GM12801 (cell line): ENCODE data around the gene LDLRAD4.

Experiments used
- TF ChIP-seq, protein P1 (sequence below): IDR thresholded peaks from one replicate; pipeline ENCODE4 v1.5.1; 2011; ENCODE audit warnings: control low read depth; ENCODE audit not compliant: insufficient read length; ENCODE audit errors: extremely low read depth

LDLRAD4 gene

DNA sequence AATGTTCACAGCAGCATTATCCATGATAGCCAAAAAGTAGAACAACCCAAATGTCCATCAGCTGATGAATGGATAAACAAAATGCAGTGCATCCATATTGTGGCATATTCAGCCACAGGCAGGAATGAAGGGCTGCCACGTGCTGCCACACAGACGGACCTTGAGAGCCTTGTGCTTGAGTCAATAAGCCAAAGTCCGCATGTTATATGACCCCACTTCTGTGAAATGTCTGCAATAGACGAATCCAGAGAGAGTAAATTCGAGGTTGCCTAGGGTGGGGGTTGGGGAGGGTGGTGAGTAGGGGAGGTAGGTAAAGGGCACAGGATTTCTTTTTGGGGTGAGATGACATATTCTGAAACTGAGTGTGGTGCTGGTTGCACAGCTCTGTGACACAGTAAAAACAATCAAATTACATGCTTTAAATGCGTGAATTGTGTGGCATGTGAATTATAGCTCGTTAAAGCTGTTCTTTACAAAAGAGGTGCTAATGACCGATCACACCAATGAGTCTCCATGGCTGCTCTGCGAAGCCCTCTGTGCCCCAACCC lies 38.9 kb upstream of the LDLRAD4 start:
- TF ChIP-seq, protein P1, sequence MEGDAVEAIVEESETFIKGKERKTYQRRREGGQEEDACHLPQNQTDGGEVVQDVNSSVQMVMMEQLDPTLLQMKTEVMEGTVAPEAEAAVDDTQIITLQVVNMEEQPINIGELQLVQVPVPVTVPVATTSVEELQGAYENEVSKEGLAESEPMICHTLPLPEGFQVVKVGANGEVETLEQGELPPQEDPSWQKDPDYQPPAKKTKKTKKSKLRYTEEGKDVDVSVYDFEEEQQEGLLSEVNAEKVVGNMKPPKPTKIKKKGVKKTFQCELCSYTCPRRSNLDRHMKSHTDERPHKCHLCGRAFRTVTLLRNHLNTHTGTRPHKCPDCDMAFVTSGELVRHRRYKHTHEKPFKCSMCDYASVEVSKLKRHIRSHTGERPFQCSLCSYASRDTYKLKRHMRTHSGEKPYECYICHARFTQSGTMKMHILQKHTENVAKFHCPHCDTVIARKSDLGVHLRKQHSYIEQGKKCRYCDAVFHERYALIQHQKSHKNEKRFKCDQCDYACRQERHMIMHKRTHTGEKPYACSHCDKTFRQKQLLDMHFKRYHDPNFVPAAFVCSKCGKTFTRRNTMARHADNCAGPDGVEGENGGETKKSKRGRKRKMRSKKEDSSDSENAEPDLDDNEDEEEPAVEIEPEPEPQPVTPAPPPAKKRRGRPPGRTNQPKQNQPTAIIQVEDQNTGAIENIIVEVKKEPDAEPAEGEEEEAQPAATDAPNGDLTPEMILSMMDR: no peak

DNA sequence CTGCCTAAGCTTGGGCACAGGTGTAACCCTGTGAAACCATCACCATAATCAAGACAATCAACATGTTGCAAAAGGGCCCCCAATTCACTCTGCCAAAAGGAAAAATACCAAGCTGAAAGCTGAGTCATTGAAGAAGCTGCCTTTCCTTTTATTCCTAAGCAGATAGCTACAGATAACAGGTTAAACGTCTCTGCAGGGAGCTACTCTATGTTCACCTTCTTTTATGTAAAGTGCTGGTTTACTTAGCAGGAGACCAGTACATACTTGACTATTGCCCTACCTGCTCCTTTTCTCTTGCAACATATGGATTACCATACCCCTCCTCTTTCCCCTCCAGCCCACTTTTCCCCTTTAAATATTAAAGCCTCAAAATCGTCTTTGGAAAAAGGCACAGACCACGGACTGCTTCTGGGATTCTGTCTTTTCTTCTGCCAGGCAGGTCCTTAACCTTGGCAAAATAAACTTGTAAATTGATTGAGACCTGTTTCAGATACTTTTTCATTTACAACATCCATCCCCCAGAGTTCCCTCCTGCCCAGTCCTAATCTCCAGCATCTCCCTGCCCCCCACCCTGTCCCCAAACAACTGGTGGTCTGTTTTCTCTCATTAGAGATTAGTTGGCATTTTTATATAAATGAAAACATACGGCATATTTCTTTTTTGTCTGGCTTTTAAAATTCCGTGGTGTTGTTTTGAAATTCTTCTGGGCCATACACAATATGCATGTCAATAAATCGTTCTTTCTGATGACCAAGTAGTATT lies 37.8 kb upstream of the LDLRAD4 start:
- TF ChIP-seq, protein P1: no peak

DNA sequence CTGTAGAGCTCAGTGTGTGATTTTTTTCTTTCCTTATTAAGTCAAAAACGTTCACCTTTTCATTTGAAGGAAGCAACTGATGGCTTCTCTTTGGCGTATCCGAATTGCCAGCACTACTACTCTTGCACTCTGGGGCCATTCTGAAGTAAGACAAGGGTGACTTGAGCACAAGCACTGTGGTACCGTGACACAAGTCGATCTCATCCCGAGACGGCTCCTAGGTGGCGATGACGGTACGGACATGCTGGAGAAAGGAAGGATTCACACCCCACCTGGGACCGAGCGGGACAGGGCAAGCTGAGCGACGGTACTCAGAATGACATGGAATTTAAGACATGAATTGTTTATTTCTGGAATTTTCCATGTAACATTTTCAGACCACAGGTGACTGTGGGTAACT lies 36.8 kb upstream of the LDLRAD4 start:
- TF ChIP-seq, protein P1: no peak

DNA sequence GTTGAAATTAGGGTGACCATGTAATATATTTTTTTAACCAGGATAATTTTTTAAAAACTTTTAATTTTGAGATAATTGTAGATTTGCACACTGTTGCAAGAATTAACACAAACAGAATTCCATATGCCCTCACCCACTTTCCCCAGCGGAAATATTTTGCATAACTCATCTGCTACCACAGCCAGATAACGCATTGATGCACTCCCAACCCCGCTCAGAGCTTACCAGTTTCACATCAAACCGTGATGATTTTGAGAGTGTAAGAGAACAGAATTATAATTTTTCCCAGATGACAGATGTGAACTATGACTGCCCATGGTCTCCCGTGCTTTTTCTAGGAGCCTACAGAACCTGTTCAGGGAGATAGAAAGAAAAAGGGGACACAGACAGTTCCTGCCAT lies 35.2 kb upstream of the LDLRAD4 start:
- TF ChIP-seq, protein P1: no peak

DNA sequence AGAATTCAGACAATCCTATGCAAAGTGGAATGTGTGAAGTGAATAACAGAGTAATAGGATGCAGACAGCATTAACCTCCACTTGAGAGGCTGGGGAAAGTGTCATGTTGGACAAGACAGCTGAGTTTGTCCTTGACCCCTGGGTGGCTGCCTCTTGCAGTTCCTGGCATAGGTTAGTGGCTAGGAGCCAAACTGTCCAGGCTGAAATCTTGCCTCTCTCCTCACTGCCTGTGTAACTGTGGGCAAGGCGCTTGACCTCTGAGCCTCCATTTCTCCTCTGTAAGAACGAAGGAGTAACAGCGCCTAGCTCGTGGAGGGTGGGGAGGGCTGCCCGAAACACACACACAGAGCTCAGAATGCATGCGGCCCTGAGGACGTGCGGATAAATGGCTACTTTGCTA lies 34.8 kb upstream of the LDLRAD4 start:
- TF ChIP-seq, protein P1: no peak

DNA sequence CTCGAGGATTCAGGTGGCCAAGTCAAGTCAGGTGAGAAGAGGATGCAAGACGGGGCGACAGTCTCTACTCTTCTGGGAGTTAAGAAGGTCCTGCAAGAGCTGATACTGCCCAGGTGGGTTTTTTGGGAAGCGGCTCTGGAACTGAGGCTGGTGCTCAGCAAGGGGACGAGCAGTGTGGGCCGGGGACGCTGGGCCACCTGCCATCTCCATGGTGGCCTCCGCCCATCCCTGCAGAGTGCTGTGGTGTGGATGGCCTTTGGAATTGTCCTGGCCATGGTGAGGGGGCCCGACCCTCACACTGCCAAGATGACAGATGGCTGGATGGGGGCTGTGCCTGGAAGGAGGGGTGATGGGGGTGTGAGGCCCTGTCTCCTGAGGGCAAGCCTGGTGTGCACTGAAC lies 34.2 kb upstream of the LDLRAD4 start:
- TF ChIP-seq, protein P1: no peak

DNA sequence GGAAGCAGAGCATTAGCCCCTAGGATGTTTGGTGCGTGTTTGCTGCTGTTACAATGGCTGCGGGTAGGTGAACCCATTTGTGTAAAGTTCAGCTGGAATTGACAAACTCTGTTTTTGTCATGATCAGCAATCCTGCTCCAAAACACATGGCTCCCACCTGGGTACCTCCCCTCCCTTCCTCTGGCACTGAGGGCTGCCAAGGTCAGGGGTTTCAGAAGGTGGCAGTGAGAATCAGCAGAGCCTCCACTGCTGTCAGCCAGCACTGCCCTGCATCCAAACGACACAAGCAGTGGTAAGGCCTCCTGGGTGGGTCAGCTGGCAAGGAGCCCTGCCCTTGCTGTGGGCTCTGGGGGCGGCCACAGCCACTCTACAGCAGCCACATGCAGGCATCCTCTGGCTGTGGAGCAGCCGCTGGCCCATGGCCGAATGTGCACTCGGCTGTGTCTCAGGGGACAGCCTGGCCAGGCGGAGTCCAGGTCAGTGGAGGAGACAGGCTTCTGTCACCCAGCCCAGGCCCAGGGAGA lies 32.8 kb upstream of the LDLRAD4 start:
- TF ChIP-seq, protein P1: no peak
